ENCODE measurements around the gene PLA2G15.

GRCh38 chr16:68230956-68231355 is 14.2 kb upstream of the PLA2G15 start:
- TF ChIP-seq NR2C2 (CRISPR knock-in tag; IDR thresholded peaks at IDR 0.05) (no peak), PRRX2 (CRISPR knock-in tag; IDR thresholded peaks at IDR 0.05) (no peak), CDX4 (CRISPR knock-in tag; IDR thresholded peaks at IDR 0.05; ENCODE audit: borderline replicate concordance) (no peak), HMGXB4 (CRISPR knock-in tag; IDR thresholded peaks at IDR 0.05) (no peak), IRF2 (CRISPR knock-in tag; IDR thresholded peaks at IDR 0.05; ENCODE audit: borderline replicate concordance, low read depth) (no peak), MAX (CRISPR knock-in tag; IDR thresholded peaks at IDR 0.05) (no peak)
- TF ChIP-seq, protein P1, sequence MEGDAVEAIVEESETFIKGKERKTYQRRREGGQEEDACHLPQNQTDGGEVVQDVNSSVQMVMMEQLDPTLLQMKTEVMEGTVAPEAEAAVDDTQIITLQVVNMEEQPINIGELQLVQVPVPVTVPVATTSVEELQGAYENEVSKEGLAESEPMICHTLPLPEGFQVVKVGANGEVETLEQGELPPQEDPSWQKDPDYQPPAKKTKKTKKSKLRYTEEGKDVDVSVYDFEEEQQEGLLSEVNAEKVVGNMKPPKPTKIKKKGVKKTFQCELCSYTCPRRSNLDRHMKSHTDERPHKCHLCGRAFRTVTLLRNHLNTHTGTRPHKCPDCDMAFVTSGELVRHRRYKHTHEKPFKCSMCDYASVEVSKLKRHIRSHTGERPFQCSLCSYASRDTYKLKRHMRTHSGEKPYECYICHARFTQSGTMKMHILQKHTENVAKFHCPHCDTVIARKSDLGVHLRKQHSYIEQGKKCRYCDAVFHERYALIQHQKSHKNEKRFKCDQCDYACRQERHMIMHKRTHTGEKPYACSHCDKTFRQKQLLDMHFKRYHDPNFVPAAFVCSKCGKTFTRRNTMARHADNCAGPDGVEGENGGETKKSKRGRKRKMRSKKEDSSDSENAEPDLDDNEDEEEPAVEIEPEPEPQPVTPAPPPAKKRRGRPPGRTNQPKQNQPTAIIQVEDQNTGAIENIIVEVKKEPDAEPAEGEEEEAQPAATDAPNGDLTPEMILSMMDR (IDR thresholded peaks at IDR 0.05), result no peak
- TF ChIP-seq, protein P2, sequence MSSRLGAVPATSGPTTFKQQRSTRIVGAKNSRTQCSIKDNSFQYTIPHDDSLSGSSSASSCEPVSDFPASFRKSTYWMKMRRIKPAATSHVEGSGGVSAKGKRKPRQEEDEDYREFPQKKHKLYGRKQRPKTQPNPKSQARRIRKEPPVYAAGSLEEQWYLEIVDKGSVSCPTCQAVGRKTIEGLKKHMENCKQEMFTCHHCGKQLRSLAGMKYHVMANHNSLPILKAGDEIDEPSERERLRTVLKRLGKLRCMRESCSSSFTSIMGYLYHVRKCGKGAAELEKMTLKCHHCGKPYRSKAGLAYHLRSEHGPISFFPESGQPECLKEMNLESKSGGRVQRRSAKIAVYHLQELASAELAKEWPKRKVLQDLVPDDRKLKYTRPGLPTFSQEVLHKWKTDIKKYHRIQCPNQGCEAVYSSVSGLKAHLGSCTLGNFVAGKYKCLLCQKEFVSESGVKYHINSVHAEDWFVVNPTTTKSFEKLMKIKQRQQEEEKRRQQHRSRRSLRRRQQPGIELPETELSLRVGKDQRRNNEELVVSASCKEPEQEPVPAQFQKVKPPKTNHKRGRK (CRISPR knock-in tag; IDR thresholded peaks at IDR 0.05; ENCODE audit: borderline replicate concordance), result no peak

Data from WTC11 (cell line).